Natural killer cell treated with Interleukin-12 subunit alpha and Interleukin-12 subunit beta and Interleukin-15 and Interleukin-18, amount 100 ng/mL, for 72 hours (primary cell): ENCODE measurements around the gene CTSH. TPM values are rescaled to one million over a fixed set of nuclear protein-coding genes. Genes with fewer than 3 reads are reported as not detected.
A peak's percentile ranks its signal among the peaks of the same experiment; 100 is the strongest.
"Not testable (repeated sequence)": the region's sequence is repeated elsewhere in the genome, so short reads cannot be mapped to it uniquely, and the experiment has no call there.

Experiments used
- ATAC-seq, 2 donors: fragments of 150-1000 bp; cut with Tn5 transposase in 1 of 2; sonication (Bioruptor Pico), chemical (Tn5 transposase) in 1 of 2; 2 replicates each; pipeline ENCODE4 v1.10.0; 2021
- DNase-seq: peaks from one replicate; pipeline ENCODE4 v3.0.0; 2022; ENCODE audit warnings: low spot score
- H3K27ac Mint-ChIP-seq, 2 donors: 1 replicate in 1 of 2; 2 replicates in 1 of 2; pipeline ENCODE4 v1.8.0; 2022; ENCODE audit warnings: mixed read lengths in 2 of 2, mild to moderate bottlenecking in 1 of 2, moderate library complexity in 1 of 2
- H3K27me3 Mint-ChIP-seq, 2 donors: 1 replicate in 1 of 2; 2 replicates in 1 of 2; pipeline ENCODE4 v1.8.0; 2022; ENCODE audit warnings: mixed read lengths in 2 of 2
- H3K36me3 Mint-ChIP-seq: one replicate; pipeline ENCODE4 v1.8.0; 2022; ENCODE audit warnings: mixed read lengths
- H3K4me1 Mint-ChIP-seq, 2 donors: 1 replicate in 1 of 2; 2 replicates in 1 of 2; pipeline ENCODE4 v1.8.0; 2022; ENCODE audit warnings: low read depth in 2 of 2, mixed read lengths in 2 of 2, mild to moderate bottlenecking in 1 of 2
- H3K4me3 Mint-ChIP-seq: one replicate; pipeline ENCODE4 v1.8.0; 2022; ENCODE audit warnings: mixed read lengths
- H3K9me3 Mint-ChIP-seq: 2 replicates; pipeline ENCODE4 v1.8.0; 2022; ENCODE audit warnings: mixed read lengths
- total RNA-seq, 2 donors: library from RNA; stranded (reverse); gene quantifications; one replicate each; pipeline ENCODE4 v1.2.3, GENCODE V29; 2022

Gene CTSH
- total RNA-seq, 2 donors from 2014 or later = 16.1 to 25.2 TPM

GRCh38 chr15:78871483-78872127 lies 73.2 kb downstream of the CTSH start:
- peaks cover 24 to 25% of the 10 kb centered on the region in 2 donors for H3K4me1 Mint-ChIP-seq
- not testable (repeated sequence) for ATAC-seq, H3K36me3 Mint-ChIP-seq, H3K27me3 Mint-ChIP-seq, DNase-seq, H3K9me3 Mint-ChIP-seq
- H3K4me3 Mint-ChIP-seq = peak overlapping the region; percentile 93
- peak overlapping the region; percentile 95 to 96 for H3K27ac Mint-ChIP-seq

Other genes starting within 250 kb of the CTSH start
- under 1 TPM; 0.19 to 0.20 TPM for gene ADAMTS7, start 133.6 kb downstream of the CTSH start, total RNA-seq
- 100 to 1,000 TPM; 134 to 226 TPM for gene MORF4L1, start 72.2 kb downstream of the CTSH start, total RNA-seq
- under 1 TPM in 1 of 2 donors, not detected in 1; 0.11 TPM for gene RASGRF1, start 145.7 kb upstream of the CTSH start, total RNA-seq